Measurements from ENCODE around the gene CAMK2N2. TPM values are rescaled to one million over a fixed set of nuclear protein-coding genes. Genes with fewer than 3 reads are reported as not detected.
"Not testable (repeated sequence)": the region's sequence is repeated elsewhere in the genome, so short reads cannot be mapped to it uniquely, and the experiment has no call there.

CAMK2N2 gene
- total RNA-seq, 1 experiment from 2014 or later, result 3.3 TPM

GRCh38 chr3:184272269-184272668, 10.9 kb upstream of the CAMK2N2 start:
- Mint-ChIP-seq H3K27me3 (ENCODE audit: unreplicated experiment) (peaks cover 62% of the 10 kb centered on the region), H3K27ac (ENCODE audit: unreplicated experiment) (no peak overlapping the region), H3K4me1 (ENCODE audit: low read depth, unreplicated experiment) (no peaks in the 10 kb centered on the region), H3K36me3 (ENCODE audit: insufficient read depth, unreplicated experiment) (no peaks in the 10 kb centered on the region), H3K9me3 (ENCODE audit: low read depth, unreplicated experiment) (peaks cover 1% of the 10 kb centered on the region), H3K4me3 (ENCODE audit: low read depth, unreplicated experiment) (no peak overlapping the region)
- DNase-seq, result no peak
- intact Hi-C loops (cut with micrococcal nuclease; ENCODE audit: unreplicated experiment), result no loop called here
- no peak for TF ChIP-seq CTCF (IDR thresholded peaks at IDR 0.05; ENCODE audit: unreplicated experiment)
- CTCF ChIA-PET, result interaction anchor here (0.6 to 1.0 kb wide), 2 partner anchors 15 to 1485 kb away, joined by 3 to 5 read pairs; no protein-coding TSS in a partner anchor
- BruUV-seq (replicated peaks), result no TSS peak

GRCh38 chr3:184267249-184267648, 5.9 kb upstream of the CAMK2N2 start:
- DNase-seq; H3K4me3 Mint-ChIP-seq (ENCODE audit: low read depth, unreplicated experiment); CTCF ChIA-PET; H3K27ac Mint-ChIP-seq (ENCODE audit: unreplicated experiment); H3K4me1 Mint-ChIP-seq (ENCODE audit: low read depth, unreplicated experiment); H3K9me3 Mint-ChIP-seq (ENCODE audit: low read depth, unreplicated experiment); intact Hi-C loops (cut with micrococcal nuclease; ENCODE audit: unreplicated experiment); H3K36me3 Mint-ChIP-seq (ENCODE audit: insufficient read depth, unreplicated experiment); BruUV-seq (replicated peaks): not testable (repeated sequence)
- H3K27me3 Mint-ChIP-seq (ENCODE audit: unreplicated experiment), result peaks cover 61% of the 10 kb centered on the region

- peaks cover 34% of the 10 kb centered on the region for H3K36me3 Mint-ChIP-seq (ENCODE audit: insufficient read depth, unreplicated experiment)
- H3K27ac Mint-ChIP-seq (ENCODE audit: unreplicated experiment), result no peak overlapping the region
- peaks cover 4% of the 10 kb centered on the region for H3K9me3 Mint-ChIP-seq (ENCODE audit: low read depth, unreplicated experiment)
- BruUV-seq (replicated peaks), result no TSS peak
- no peak for TF ChIP-seq CTCF (IDR thresholded peaks at IDR 0.05; ENCODE audit: unreplicated experiment)
- peaks cover 24% of the 10 kb centered on the region for H3K4me1 Mint-ChIP-seq (ENCODE audit: low read depth, unreplicated experiment)
- intact Hi-C loops (cut with micrococcal nuclease; ENCODE audit: unreplicated experiment), result no loop called here
- CTCF ChIA-PET, result interaction anchor here (0.6 to 1.5 kb wide), 4 partner anchors 29 to 378 kb away, joined by 3 to 7 read pairs (median 4); partner anchors contain the start of genes PARL and PSMD2
- H3K27me3 Mint-ChIP-seq (ENCODE audit: unreplicated experiment), result peaks cover 81% of the 10 kb centered on the region
- no peak for DNase-seq
- H3K4me3 Mint-ChIP-seq (ENCODE audit: low read depth, unreplicated experiment), result peak overlapping the region; percentile 66
Measured at GRCh38 chr3:184262764-184263179, 1.4 kb upstream of the CAMK2N2 start.

GRCh38 chr3:184261854-184262763, 756 bp upstream of the CAMK2N2 start:
- Mint-ChIP-seq H3K27me3 (ENCODE audit: unreplicated experiment) (peaks cover 74% of the 10 kb centered on the region), H3K9me3 (ENCODE audit: low read depth, unreplicated experiment) (peaks cover under 1% of the 10 kb centered on the region), H3K36me3 (ENCODE audit: insufficient read depth, unreplicated experiment) (peaks cover 34% of the 10 kb centered on the region), H3K27ac (ENCODE audit: unreplicated experiment) (no peak overlapping the region), H3K4me1 (ENCODE audit: low read depth, unreplicated experiment) (peaks cover 24% of the 10 kb centered on the region), H3K4me3 (ENCODE audit: low read depth, unreplicated experiment) (peak overlapping the region; percentile 66)
- peak; percentile 47 for DNase-seq
- intact Hi-C loops (cut with micrococcal nuclease; ENCODE audit: unreplicated experiment), result no loop called here
- no TSS peak for BruUV-seq (replicated peaks)
- TF ChIP-seq CTCF (IDR thresholded peaks at IDR 0.05; ENCODE audit: unreplicated experiment), result no peak
- CTCF ChIA-PET, result interaction anchor here (0.6 to 1.5 kb wide), 8 partner anchors 12 to 1846 kb away, joined by 3 to 7 read pairs (median 4); partner anchors contain the start of genes EEF1AKMT4, PARL and PSMD2
